SK-N-MC (cell line): ENCODE data around the gene WNT10A.

Source experiments
- EZH2 ChIP-seq: fragments of 200-600 bp; sonication (generic); IDR thresholded peaks from one replicate; pipeline ENCODE4 v1.6.1; 2017; ENCODE audit warnings: antibody characterized with exemption
- FOXP2 ChIP-seq: optimal IDR thresholded peaks from 2 replicates; pipeline ENCODE3; 2011; ENCODE audit warnings: mild to moderate bottlenecking, moderate library complexity; ENCODE audit not compliant: insufficient read depth; ENCODE audit errors: extremely low read length, control extremely low read depth
- POLR2AphosphoS5 ChIP-seq: IDR thresholded peaks from 2 replicates; pipeline ENCODE4 v1.6.1; 2012; ENCODE audit warnings: mild to moderate bottlenecking, low read depth, low read length, borderline replicate concordance

- no peak for TF ChIP-seq POLR2AphosphoS5
- no peak for TF ChIP-seq EZH2
- no peak for TF ChIP-seq FOXP2
Observed at GRCh38 chr2:218877891-218878290, 2.8 kb upstream of the WNT10A start.
